ENCODE data around the gene SNW1. TPM values are rescaled to one million over a fixed set of nuclear protein-coding genes. Genes with fewer than 3 reads are reported as not detected.
A peak's percentile ranks its signal among the peaks of the same experiment; 100 is the strongest.
"Not testable (repeated sequence)": the region's sequence is repeated elsewhere in the genome, so short reads cannot be mapped to it uniquely, and the experiment has no call there.

The SNW1 gene
- total RNA-seq, result 69.3 TPM

DNA sequence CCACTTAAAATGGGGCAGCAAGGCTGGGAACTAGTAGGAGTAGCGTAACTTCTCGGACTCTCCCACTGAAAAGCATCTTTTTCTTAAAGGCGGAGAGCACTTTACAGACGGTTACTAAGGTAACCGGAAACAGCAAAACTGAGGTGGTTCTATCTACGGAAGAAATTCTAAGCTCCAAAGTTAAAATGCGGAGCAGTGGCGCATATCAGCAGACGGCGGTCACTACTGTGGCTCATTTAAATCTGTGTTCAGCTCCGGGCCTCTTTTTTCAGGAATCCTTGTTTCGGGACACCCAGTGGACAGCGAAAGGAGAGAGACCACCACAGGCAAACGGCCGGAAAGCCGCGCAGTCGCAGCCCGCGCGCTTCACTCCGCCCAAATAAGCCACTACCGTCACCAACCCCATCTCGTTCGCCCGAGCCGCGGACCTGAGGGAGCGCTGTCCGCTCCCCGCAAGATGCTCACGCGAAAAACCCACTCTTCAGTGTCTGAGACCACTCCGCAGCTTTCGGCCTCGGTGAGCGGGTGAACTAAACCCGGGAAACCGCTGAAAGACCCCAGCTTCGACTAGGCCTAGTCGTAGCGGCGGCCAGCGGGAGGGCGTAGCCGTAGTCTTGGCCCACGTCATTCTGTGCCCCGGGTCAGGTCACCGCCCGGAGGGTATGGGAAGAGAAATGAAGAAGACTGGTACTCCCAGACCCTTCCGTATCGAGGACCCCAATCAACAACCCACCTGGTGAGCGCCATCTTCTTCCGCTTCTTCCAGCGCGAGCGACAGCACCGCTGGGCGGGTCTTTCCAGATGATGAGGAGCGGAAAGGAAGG is at the start of gene SNW1:
TSS of gene SNW1 (minus strand) at position 776 of the 824 bp plus-strand sequence. CDS start at position 747, 29 bp downstream.
- DNase-seq (ENCODE audit: low spot score) (peak; percentile 95), ATAC-seq (peak; percentile 99)
- intact Hi-C loops (cut with DNase I), result no loop called here

DNA sequence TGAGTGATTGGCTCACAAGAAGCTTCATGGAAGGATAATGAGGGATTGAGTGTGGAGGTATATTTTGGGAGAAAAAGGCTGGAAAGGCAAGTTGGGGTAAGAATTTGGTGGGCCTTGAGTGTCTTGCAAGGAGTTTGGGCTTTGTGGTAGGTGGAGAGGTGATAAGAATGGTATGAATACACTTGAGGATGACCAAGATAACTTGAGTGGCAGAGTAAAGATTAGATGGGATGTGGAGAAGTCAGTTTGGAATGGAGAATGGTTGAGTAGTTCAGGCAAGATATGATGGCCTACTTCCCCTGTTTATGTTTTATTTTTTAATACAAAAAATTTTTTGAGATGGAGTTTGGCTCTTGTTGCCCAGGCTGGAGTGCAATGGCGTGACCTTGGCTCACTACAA is 48.1 kb upstream of the SNW1 start:
- intact Hi-C loops (cut with DNase I), result no loop called here
- DNase-seq (ENCODE audit: low spot score) (no peak), ATAC-seq (no peak)

DNA sequence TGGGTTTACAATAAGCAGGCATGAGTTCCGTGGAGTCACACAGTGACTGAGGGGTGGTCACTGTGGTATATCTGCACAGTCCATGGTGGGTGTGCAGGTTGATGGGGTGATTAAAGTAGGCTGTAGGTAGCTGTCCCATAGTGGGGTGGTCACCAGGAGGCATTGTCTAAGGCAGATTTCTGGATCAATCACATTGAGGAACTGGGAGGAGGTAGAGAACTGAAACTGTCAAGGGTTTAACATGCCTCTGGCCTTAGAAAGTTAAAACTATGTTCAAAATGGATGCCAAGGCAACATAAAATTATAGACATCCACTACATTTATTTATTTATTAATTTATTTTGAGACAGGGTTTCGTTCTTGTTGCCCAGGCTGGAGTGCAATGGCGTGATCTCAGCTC is 47.3 kb upstream of the SNW1 start:
- no peak for DNase-seq (ENCODE audit: low spot score)
- intact Hi-C loops (cut with DNase I), result no loop called here
- no peak for ATAC-seq

DNA sequence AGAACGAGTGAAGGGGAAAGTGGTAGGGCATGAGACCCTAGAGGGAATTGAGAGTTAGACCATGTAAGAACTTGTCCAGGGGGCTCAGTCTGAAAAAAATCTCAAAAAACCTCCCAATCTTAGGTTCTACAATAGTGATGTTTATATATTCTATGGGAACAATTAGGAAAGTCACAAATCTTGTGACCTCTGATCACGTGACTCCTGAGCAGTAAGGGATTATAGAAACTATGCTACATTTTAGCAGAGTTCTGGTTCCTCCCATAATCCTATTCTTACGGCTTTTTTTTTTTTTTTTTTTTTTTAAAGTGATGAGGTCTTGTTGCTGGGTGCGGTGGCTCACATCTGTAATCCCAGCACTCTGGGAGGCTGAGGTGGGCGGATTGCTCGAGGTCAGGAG is 44.8 kb upstream of the SNW1 start:
- intact Hi-C loops (cut with DNase I), result no loop called here
- DNase-seq (ENCODE audit: low spot score) (no peak), ATAC-seq (no peak)

DNA sequence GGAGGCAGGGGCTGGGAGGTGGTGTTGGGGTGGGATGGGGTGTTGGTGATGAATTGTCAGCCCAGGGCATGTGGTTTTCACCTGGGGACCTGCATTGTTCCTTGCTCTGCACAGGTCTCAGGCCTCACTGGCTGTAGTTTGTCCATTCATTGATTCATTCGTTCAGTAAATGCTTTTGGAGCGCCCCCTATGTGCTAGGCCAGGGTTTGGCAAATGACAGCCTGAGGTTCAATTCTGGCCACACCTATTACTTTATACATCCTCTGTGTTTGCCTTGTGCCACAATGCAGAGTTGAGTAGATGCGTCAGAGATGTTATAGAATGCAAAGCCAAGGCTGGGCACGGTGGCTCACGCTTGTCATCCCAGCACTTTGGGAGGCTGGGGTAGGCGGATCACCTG is 43.6 kb upstream of the SNW1 start:
- intact Hi-C loops (cut with DNase I), result no loop called here
- DNase-seq (ENCODE audit: low spot score) (no peak), ATAC-seq (no peak)

DNA sequence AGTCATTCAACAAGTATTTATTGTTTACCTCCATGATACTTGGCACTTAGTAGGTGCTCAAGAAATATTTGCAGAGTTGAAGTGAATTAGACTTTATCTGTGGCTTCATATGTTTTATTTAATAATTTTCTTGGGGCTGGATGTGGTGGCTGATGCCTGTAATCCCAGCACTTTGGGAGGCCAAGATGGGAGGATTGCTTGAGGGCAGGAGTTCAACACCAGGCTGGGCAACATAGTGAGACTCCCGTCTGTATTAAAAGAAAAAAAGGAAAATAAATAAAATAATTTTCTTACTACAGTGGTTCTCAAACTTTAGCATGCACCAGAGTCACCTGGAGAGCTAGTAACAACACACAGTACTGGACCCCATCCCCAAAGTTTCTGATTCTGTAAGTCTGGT is 39.9 kb upstream of the SNW1 start:
- DNase-seq (ENCODE audit: low spot score) (no peak), ATAC-seq (no peak)
- intact Hi-C loops (cut with DNase I), result no loop called here

DNA sequence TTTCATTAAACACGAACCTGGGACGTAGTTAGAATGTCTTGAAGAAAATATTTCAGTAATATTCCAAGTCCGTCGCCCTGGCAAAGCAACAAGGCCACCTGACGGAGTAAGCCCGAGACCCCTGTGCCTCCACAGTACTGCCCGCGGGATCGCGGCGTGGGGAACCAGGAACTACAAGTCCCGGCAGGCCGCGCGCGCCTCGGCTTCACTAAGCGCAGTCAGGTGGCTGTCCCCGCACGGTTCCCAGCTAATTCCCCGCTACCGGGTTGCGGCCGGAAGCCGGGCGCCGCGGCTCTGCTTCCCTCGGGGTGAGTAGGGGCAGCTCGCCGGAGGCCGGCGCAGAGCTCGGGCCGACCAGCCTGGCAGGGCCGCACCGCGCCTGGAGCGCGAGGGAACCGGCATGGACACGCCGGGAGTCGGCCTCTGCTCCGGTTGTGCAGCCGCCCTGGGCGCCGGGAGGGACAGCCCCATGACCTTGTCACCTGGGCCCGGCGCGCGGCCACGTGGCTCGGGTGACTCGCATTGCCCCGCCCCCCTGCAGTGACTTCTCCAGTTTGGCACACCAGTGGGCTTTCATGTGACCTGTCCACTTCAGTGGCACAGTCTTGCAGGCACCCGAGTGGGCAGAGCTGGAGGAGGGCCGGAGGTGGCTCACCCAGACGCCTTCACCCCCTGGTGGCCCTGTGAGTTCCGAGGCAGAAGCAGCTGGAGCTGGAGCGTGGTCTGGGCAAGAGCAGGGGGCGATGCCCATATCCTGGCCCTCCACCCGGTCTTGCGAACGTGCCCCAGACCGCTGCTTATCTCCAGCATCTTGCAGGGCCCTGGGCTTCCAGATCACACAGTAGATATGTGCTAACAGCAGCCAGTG is 39.1 kb upstream of the SNW1 start, which contains the start of gene ADCK1:
TSS of gene ADCK1 (plus strand) at position 247 of the 868 bp plus-strand sequence. CDS start 18,870 bp downstream, outside the sequence.
- ATAC-seq, result peak; percentile 94

DNA sequence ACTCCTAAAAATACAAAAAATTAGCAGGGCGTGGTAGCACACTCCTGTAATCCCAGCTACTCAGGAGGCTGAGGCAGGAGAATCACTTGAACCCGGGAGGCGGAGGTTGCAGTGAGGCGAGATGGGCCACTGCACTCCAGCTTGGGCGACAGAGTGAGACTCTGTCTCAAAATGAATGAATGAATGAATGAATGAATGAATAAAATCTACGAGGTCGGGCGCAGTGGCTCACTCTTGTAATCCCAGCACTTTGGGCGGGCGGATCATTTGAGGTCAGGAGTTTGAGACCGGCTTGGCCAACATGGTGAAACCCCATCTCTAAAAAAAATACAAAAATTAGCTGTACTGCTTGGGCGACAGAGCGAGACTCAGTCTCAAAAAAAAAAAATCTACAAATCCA is 38.5 kb upstream of the SNW1 start:
- DNase-seq (ENCODE audit: low spot score); ATAC-seq; intact Hi-C loops (cut with DNase I): not testable (repeated sequence)

More for the DNA sequence above, 39.1 kb upstream of the SNW1 start, which contains the start of gene ADCK1:
- intact Hi-C loops (cut with DNase I), result no loop called here
- peak; percentile 93 for DNase-seq (ENCODE audit: low spot score)

DNA sequence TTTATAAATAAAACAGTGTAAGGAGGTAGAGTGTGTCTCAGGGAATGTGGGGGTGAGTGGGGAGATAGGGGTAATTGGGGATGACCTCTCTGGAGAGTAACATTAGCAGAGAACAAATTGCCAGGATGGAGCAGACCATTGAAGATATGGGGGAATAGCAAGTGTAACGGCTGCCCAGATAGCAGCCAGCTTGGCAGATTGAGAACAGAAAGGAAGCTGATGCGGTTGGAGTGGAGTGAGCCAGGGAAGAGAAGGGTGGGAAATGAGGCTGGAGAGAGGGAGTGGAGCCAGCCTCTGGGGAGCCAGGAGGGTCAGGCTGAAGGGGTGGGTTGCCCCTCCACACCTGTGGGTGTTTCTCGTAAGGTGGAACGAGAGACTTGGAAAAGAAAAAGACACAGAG is 33.4 kb upstream of the SNW1 start:
- intact Hi-C loops (cut with DNase I), result no loop called here
- no peak for ATAC-seq
- DNase-seq (ENCODE audit: low spot score), result no peak

DNA sequence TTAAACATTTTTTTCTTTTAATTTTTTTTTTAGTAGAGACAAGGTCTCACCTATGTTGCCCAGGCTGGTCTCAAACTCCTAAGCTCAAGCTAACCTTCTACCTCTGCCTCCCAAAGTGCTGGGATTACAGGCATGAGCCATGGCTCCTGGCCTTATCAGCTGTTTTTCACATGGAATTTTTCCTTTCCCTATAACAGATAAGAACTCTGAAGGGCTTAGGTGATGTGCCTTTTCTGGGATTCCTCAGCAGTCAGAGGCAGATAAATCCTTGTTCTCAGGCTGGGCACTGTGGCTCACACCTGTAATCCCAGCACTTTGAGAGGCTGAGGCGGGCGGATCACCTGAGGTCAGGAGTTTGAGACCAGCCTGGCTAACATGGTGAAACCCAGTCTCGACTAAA is 32.3 kb upstream of the SNW1 start:
- intact Hi-C loops (cut with DNase I); DNase-seq (ENCODE audit: low spot score); ATAC-seq: not testable (repeated sequence)

DNA sequence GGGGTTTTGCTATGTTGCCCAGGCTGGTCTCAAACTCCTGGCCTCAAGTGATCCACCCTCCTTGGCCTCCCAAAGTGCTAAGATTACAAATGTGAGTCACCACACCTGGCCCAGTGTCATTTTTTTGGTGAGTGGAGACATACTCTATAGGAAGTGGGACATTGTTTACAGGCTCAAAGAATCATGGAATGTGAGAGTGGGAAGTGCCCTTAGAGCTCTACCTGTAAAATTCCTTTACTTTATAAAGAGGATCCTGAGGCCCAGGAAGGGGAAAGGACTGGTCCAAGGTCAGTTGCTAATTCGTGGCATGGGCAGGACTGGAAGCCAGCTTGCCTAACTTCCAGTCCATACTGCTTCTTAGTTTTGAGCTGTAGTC is 30.3 kb upstream of the SNW1 start:
- intact Hi-C loops (cut with DNase I), result no loop called here
- DNase-seq (ENCODE audit: low spot score) (no peak), ATAC-seq (no peak)

DNA sequence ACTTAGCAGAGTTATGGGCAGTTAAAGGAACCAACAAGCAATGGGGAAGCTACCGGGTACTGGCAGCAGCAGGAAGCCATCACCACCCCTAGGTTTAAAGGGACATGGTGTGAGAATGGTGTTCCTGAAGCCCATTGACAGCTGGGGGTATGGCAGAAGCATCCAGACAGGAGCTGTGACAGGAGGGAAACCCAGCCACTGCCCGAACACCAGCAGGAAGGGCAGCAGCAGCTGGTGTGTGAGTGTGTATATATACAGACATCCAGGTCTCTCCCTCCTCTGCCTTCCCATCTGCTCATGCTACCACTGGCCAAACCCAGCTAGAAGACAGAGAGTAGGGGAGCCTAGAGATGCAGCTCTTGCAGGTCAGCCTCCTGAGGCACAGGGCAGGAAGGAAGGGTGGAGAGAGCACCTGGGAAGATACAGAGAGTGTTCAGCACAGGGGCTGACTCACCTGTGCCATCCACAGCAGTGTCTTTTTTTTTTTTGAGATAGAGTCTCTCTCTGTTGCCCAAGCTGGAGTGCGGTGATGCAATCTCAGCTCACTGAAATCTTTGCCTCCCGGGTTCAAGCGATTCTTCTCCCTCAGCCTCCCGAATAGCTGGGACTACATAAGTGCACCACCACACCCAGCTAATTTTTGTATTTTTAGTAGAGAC is 29.7 kb upstream of the SNW1 start:
- intact Hi-C loops (cut with DNase I), result no loop called here
- no peak for DNase-seq (ENCODE audit: low spot score)
- ATAC-seq, result no peak

DNA sequence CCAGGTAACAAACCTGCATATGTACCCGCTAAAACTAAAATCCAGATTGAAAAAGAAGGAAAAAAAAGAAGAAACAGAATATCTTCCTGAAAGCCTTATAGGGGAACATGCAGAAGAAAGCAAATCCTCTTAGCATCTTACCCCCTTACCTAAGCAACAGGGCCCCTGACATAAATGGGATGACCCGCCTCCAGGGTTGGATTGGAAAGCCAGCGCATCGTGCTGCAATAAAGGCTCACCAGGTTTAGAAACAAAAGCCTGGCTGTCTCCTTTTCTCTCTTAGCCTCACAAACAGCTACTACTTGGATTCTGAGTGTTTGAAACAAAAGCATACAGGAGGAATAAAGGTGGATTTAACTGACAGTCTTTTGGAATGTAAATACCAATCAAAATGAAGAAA is 25.2 kb upstream of the SNW1 start:
- intact Hi-C loops (cut with DNase I), result no loop called here

DNA sequence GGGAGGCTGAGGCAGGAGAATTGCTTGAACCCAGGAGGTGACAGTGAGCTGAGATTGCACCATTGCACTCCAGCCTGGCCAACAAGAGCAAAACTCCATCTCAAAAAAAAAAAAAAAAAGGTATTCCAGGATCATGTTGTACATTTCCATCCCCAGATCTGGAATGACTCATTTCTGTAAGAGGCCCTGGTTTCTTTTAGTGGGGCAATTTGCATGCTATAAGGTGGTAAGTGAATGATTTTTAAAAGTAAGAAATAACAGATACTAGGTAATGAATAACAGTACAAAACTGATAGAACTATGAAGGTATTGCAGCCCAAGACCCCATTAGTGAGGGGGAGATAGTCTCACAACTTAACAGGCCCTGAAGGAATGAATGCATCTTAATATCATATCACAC is 21.2 kb upstream of the SNW1 start:
- ATAC-seq (no peak), DNase-seq (ENCODE audit: low spot score) (no peak)
- intact Hi-C loops (cut with DNase I), result no loop called here

More for the DNA sequence above, 25.2 kb upstream of the SNW1 start:
- no peak for ATAC-seq
- DNase-seq (ENCODE audit: low spot score), result no peak

DNA sequence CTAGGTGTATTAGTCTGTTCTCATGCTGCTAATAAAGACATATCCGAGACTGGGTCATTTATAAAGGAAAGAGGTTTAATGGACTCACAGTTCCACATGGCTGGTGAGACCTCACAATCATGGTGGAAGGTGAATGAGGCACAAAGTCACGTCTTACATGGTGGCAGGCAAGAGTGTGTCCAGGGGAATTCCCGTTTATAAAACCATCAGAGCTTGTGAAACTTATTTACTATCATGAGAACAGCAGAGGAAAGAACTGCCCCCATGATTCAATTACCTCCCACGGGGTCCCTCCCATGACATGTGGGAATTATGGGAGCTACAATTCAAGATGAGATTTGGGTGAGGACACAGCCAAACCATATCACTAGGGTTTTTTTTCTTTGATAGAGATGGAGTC is 13.0 kb upstream of the SNW1 start:
- intact Hi-C loops (cut with DNase I); DNase-seq (ENCODE audit: low spot score); ATAC-seq: not testable (repeated sequence)

DNA sequence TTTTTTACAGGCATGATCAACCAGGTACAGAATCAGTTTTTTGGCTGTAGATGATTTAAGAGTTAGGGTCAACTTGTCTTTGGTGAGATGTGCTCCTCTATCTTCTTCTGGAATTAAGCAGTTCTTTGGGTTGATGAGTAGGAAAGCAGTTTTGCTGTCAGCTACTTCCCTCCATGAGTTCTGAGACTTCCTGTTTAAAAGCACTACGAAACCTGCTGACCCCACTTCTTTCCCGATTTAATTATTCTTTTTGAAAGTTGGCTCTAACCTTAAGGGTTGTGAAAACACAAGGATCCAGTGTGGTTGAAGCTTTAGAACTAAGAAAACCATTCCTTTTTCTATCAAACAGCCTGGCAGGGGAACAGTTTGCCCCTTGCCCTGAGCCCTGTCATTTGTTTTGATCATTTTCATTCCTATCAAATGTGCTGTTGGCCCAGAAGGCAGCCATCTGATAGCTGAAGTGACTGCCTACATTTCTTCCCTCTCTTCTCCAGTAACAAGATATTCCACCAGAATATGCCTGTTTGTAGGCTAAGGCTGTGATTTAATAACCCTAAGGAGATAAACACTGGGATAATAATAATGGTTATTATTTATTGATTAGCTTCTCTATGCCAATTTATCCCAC is 7.6 kb upstream of the SNW1 start:
- intact Hi-C loops (cut with DNase I); ATAC-seq; DNase-seq (ENCODE audit: low spot score): not testable (repeated sequence)

DNA sequence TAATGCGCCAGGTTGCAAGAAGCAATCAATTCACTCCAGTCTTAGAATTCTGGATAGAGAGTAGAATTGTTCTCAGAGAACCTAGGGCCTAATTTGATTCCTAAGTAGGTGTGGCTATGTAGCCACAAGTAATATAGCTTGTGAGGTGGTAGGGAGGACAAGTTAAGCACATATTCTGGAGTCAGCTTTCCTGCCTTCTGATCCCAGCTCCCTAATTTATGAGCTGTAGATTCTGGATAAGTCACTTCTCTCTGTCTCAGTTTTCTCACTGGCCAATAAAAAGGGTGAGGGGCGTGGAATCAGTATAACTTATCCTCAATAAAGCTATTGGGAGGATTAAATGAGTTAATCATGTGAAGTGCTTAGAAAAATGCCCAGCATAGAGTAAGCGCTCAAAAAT is 3.0 kb upstream of the SNW1 start:
- ATAC-seq (no peak), DNase-seq (ENCODE audit: low spot score) (no peak)
- intact Hi-C loops (cut with DNase I), result no loop called here

DNA sequence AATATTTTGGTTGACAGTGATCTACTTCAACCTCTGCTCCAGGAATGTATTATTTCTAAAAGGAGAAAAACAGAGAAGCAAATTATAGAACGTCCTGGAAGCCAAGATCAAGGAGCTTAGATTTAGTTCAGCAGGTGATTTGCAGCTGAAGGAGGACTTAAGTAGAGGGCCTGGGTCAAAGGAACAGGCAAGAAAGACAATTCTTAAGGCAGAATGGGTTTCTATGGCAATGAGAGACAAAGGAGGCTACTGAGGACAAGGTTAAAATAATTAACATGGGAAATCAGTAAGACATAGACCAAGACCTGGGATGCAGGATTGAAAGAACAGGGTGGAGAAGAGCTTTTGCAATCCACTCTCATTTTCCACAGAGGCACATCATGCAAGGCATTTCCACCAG is 2.4 kb upstream of the SNW1 start:
- intact Hi-C loops (cut with DNase I), result no loop called here
- ATAC-seq, result no peak
- DNase-seq (ENCODE audit: low spot score), result no peak
